ENCODE results near the gene SLC66A2. TPM values are rescaled to one million over a fixed set of nuclear protein-coding genes. Genes with fewer than 3 reads are reported as not detected.

SLC66A2 gene
- total and polyA plus RNA-seq, 10 of the 15 experiments (the other 5 are each of a cell fraction or from before 2014, with no cell fraction given) = 0.69 to 42.5 (median 14.8) TPM

DNA sequence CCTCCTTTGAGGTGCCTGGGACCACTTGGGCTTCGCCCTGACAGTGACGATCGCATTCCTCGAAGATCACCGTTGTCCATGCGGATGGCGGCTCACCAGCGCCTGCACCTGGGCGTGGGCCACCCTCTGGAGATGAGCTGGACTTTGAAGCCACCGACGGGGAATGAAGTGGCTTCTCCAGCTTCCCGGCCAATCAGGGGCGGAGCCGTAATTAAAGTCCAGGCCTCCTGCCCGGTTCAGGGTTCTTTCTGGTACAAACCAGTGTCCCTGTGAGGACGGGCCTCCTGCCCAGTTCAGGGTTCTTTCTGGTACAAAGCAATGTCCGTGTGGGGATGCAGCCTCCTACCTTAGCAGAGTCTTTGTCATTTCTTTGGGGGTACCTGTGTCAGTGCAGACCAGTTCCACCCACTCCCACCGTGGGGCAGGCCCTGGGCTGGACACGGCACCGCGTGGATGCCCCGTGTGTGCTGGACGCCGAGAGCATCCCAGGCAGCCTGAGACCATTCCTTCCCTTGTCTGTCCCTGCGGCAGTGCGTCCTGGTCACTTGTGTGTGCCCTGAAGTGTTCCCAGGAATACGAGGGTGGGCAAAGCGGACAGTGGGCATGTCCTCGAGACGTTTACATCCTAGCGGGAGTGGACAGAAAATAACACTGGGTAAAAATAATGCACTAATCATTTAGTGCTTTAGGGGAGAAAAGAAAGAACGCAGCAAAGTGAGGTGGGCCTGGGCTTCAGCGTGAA lies 98.7 kb downstream of the SLC66A2 start:
- TF ChIP-seq BHLHE40 (IDR thresholded peaks at IDR 0.05; ENCODE audit: borderline replicate concordance in 1 of 2, low read depth in 2 of 2, low read length in 1 of 2) (no peak), FOXM1 (IDR thresholded peaks at IDR 0.05; ENCODE audit: low read depth, low read length) (no peak), TAF1 (IDR thresholded peaks at IDR 0.05; ENCODE audit: borderline replicate concordance, low read depth, low read length) (no peak), EED (IDR thresholded peaks at IDR 0.05; ENCODE audit: low read depth) (no peak), LARP7 (IDR thresholded peaks at IDR 0.05) (no peak), WRNIP1 (IDR thresholded peaks at IDR 0.05; ENCODE audit: borderline replicate concordance, low read depth, low read length) (no peak), SIN3A (IDR thresholded peaks at IDR 0.05; ENCODE audit: low read depth, low read length) (no peak), JUND (IDR thresholded peaks at IDR 0.05; ENCODE audit: low read depth, low read length) (no peak), CBX3 (IDR thresholded peaks at IDR 0.05; ENCODE audit: borderline replicate concordance, low read depth) (no peak), CHD2 (IDR thresholded peaks at IDR 0.05; ENCODE audit: borderline replicate concordance, low read depth, low read length) (no peak), TBL1XR1 (IDR thresholded peaks at IDR 0.05; ENCODE audit: low read depth, low read length) (no peak), NR2C2 (IDR thresholded peaks at IDR 0.05; ENCODE audit: borderline replicate concordance, control insufficient read depth, insufficient read length, low read depth) (no peak), ZNF384 (IDR thresholded peaks at IDR 0.05; ENCODE audit: borderline replicate concordance, low read depth, low read length) (no peak), SRF (IDR thresholded peaks at IDR 0.05; ENCODE audit: low read depth in 2 of 2, low read length in 2 of 2) (no peak), DPF2 (IDR thresholded peaks at IDR 0.05) (no peak), BACH1 (IDR thresholded peaks at IDR 0.05; ENCODE audit: borderline replicate concordance) (no peak), ZNF24 (IDR thresholded peaks at IDR 0.05) (no peak), EGR1 (IDR thresholded peaks at IDR 0.05; ENCODE audit: borderline replicate concordance in 1 of 2, low read depth in 2 of 2, low read length in 2 of 2) (no peak), ATF3 (IDR thresholded peaks at IDR 0.05; ENCODE audit: borderline replicate concordance, extremely low read depth, low read depth, low read length) (no peak)
- POLR2A ChIA-PET = no interaction called here
- SMC1A ChIA-PET (ENCODE audit: uncharacterized antibody, unreplicated experiment) = no interaction called here
- H3K27me3 ChIP-seq (replicated peaks in 1 of 2; ENCODE audit: control insufficient read depth in 2 of 2, insufficient read depth in 2 of 2, low read length in 1 of 2) = no peaks in the 10 kb centered on the region
- H3K4me1 ChIP-seq (ENCODE audit: control insufficient read depth, insufficient read depth, low read length) = peaks cover 10% of the 10 kb centered on the region
- H3K79me2 ChIP-seq (ENCODE audit: control insufficient read depth, insufficient read depth, low read length) = no peaks in the 10 kb centered on the region
- no peak overlapping the region for H3K4me3 ChIP-seq
- FAIRE-seq (no peak), DNase-seq (ENCODE audit: low read depth, low spot score) (no peak), ATAC-seq (no peak)
- WGBS (ENCODE audit: insufficient coverage, insufficient replicate concordance, low lambda C conversion rate, missing lambda C conversion rate) = 80% methylated on average over 31 of the region's 33 CpGs
- H4K20me1 ChIP-seq (ENCODE audit: control insufficient read depth, insufficient read depth) = no peaks in the 10 kb centered on the region
- in situ Hi-C loops (cut with MboI) (no loop called here), intact Hi-C loops (cut with micrococcal nuclease; ENCODE audit: unreplicated experiment) (no loop called here)
- no peak overlapping the region for H3K27ac ChIP-seq (ENCODE audit: control insufficient read depth, insufficient read depth)
- no peaks in the 10 kb centered on the region for H3K36me3 ChIP-seq (ENCODE audit: control insufficient read depth in 2 of 2, insufficient read depth in 2 of 2, low read length in 1 of 2)
- RAD21 ChIA-PET (ENCODE audit: unreplicated experiment) = no interaction called here
- H3K4me2 ChIP-seq (ENCODE audit: control insufficient read depth, insufficient read depth) = no peak overlapping the region
- no peaks in the 10 kb centered on the region for H3K9me3 ChIP-seq (replicated peaks; ENCODE audit: control insufficient read depth, insufficient read depth, low read length)
- H3K9ac ChIP-seq (ENCODE audit: control insufficient read depth, insufficient read depth, low read length) = no peak overlapping the region
- no peak overlapping the region for H2AFZ ChIP-seq (ENCODE audit: control insufficient read depth, low read depth, low read length)
- CTCF ChIA-PET = no interaction called here
- no TSS peak for BruUV-seq (replicated peaks)

All from GM12878 (cell line).